Measurements from ENCODE around the gene RDH11.
"Not testable (repeated sequence)": the region's sequence is repeated elsewhere in the genome, so short reads cannot be mapped to it uniquely, and the experiment has no call there.

The RDH11 gene

DNA sequence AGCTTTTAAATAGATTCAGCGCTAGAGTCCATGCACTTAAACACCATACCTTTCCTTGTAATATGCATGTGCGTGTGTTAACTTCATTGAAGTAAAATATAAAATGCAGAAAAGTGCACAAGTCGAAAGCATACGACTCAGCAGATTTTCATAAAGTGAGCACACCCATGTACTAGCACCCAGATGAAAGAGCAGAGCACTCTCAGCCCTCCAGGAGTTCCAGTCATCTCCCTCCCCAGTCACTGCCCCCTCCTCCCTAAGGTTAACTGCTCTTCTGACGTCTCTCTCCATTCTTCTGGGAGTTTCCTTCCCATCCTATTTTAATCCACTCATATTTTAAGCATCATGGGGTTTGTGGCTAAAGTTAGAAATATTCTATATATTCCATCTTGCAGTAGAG lies 26.3 kb upstream of the RDH11 start:
- POLR2A ChIA-PET, result no interaction called here
- CTCF ChIA-PET, result interaction anchor here (1.1 to 2.8 kb wide), 4 partner anchors 18 to 294 kb away, joined by 3 to 15 read pairs (median 4); no protein-coding TSS in a partner anchor
- DNase-seq (ENCODE audit: extremely low spot score), result no peak
- TF ChIP-seq, protein P1, sequence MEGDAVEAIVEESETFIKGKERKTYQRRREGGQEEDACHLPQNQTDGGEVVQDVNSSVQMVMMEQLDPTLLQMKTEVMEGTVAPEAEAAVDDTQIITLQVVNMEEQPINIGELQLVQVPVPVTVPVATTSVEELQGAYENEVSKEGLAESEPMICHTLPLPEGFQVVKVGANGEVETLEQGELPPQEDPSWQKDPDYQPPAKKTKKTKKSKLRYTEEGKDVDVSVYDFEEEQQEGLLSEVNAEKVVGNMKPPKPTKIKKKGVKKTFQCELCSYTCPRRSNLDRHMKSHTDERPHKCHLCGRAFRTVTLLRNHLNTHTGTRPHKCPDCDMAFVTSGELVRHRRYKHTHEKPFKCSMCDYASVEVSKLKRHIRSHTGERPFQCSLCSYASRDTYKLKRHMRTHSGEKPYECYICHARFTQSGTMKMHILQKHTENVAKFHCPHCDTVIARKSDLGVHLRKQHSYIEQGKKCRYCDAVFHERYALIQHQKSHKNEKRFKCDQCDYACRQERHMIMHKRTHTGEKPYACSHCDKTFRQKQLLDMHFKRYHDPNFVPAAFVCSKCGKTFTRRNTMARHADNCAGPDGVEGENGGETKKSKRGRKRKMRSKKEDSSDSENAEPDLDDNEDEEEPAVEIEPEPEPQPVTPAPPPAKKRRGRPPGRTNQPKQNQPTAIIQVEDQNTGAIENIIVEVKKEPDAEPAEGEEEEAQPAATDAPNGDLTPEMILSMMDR (IDR thresholded peaks at IDR 0.05; ENCODE audit: control extremely low read depth, extremely low read depth, low read depth, missing control alignments), result no peak

DNA sequence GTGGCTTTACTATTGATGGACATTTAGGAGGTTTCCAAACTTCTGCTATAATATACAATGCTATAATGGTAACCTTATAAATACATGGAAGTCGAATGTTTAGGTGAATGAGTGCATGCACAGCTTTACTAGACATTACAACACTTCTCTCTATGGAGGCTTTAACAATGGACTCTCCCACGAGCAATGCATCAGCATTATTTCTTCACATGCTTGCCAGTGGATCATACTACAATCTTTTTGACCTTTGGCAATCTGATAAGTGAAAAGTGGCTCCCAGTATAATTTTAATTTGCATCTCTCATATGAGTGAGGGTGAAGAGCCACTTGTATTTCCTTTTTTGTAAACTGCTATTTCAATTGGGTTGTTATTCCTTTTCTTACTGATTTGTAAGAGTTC lies 24.3 kb upstream of the RDH11 start:
- CTCF ChIA-PET, result no interaction called here
- POLR2A ChIA-PET, result no interaction called here
- TF ChIP-seq, protein P1 (IDR thresholded peaks at IDR 0.05; ENCODE audit: control extremely low read depth, extremely low read depth, low read depth, missing control alignments), result no peak
- no peak for DNase-seq (ENCODE audit: extremely low spot score)

DNA sequence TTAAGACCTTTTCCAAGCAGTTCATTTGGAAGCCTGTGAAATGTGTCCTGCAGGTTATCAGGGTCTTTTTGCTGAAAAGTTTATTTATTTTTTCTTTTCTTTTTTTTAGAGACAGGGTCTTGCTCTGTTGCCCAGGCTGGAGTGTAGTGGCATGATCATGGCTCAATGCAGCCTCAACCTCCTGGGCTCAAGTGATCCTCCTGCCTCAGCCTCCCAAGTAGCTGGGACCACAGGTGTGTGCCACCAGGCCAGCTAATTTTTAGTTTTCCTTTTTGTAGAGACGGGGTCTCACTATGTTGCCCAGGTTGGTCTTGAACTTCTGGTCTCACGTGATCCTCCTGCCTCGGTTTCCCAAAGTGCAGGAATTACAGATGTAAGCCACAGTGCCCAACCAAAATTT lies 23.8 kb upstream of the RDH11 start:
- POLR2A ChIA-PET; DNase-seq (ENCODE audit: extremely low spot score): not testable (repeated sequence)
- CTCF ChIA-PET, result interaction anchor here (2.6 kb wide), 1 partner anchor 136 kb away, joined by 8 read pairs; no protein-coding TSS in a partner anchor

DNA sequence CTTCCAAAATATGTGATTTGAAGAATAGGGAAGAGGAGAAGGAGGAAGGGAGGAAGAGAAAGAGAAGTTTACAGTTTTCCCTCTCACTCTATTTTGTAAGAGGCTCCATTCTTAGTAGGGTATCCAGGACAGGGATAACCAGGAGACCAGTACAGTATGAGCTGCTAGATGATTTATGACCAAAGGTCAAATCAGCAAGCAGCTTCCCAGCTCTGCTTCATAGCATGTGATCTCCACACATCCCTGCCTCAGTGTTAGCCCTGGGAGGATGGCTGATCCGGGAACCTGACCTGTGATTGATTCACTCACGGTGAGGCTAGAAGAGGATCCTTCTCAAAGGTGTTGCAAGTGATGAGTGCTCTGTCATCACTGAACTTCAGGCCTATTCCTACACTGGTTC lies 22.7 kb upstream of the RDH11 start:
- DNase-seq (ENCODE audit: extremely low spot score), result no peak
- POLR2A ChIA-PET, result no interaction called here
- CTCF ChIA-PET, result interaction anchor here (1.5 to 2.6 kb wide), 3 partner anchors 9 to 134 kb away, joined by 4 to 8 read pairs (median 7); no protein-coding TSS in a partner anchor
- TF ChIP-seq, protein P1 (IDR thresholded peaks at IDR 0.05; ENCODE audit: control extremely low read depth, extremely low read depth, low read depth, missing control alignments), result no peak

DNA sequence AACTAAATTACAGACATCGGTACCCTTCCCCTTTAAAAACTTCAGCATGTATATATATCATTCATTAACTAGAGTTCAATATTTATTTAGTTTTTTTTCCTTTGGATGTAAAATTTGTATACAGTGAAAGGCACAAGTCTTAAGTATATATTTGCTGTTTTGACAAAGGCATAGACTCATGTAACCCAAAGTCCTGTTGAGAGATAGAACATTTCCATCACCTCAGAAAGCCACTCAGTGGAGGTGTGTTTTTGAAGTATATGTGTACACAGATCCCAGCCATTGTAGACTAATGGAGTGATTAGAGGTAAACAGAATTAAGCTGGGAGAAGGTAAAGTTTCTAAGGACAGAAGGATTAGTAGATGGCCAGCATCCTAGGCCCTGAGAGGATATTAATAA lies 21.5 kb upstream of the RDH11 start:
- DNase-seq (ENCODE audit: extremely low spot score), result no peak
- POLR2A ChIA-PET, result no interaction called here
- TF ChIP-seq, protein P1 (IDR thresholded peaks at IDR 0.05; ENCODE audit: control extremely low read depth, extremely low read depth, low read depth, missing control alignments), result no peak
- CTCF ChIA-PET, result interaction anchor here (1.0 to 2.6 kb wide), 4 partner anchors 10 to 133 kb away, joined by 4 to 8 read pairs (median 6); no protein-coding TSS in a partner anchor

DNA sequence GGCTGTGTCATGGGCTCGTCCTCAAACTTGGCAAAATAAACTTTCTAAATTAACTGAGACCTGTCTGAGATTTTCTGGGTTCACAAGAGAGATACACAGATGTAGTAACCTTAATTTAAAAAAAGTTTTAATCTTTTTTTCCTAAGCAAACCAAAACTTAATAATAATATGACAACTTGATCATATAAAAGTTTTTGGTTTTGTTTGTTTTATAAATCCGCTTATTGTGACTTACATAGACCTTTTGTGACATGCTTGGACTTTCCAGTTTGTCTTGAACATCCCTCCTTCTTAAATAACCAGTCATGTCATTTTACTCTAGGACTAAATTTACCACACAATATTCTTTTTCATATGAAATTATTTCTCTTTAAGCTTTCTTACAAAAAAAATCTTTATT lies 14.6 kb upstream of the RDH11 start:
- POLR2A ChIA-PET, result no interaction called here
- DNase-seq (ENCODE audit: extremely low spot score), result no peak
- CTCF ChIA-PET, result interaction anchor here (1.1 to 2.0 kb wide), 3 partner anchors 44 to 126 kb away, joined by 3 to 7 read pairs (median 3); no protein-coding TSS in a partner anchor
- TF ChIP-seq, protein P1 (IDR thresholded peaks at IDR 0.05; ENCODE audit: control extremely low read depth, extremely low read depth, low read depth, missing control alignments), result no peak

DNA sequence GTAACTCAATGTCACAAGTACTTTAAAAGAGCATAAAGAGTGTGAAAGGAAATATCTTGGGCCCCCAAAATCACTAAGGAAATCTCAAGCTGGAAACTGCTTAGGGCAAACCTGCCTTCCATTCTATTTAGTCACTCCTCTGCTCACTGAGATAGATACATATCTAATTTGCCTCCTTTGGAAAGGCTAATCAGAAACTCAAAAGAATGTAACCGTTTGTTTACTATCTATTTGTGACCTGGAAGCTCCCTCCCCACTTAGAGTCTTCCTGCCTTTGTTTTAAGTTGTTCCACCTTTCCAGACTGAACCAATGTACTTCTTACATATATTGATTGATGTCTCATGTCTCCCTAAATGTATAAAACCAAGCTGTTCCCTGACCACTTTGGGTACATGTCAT lies 14.2 kb upstream of the RDH11 start:
- CTCF ChIA-PET, result interaction anchor here (1.1 to 2.0 kb wide), 3 partner anchors 44 to 126 kb away, joined by 3 to 7 read pairs (median 3); no protein-coding TSS in a partner anchor
- DNase-seq (ENCODE audit: extremely low spot score); POLR2A ChIA-PET: not testable (repeated sequence)

DNA sequence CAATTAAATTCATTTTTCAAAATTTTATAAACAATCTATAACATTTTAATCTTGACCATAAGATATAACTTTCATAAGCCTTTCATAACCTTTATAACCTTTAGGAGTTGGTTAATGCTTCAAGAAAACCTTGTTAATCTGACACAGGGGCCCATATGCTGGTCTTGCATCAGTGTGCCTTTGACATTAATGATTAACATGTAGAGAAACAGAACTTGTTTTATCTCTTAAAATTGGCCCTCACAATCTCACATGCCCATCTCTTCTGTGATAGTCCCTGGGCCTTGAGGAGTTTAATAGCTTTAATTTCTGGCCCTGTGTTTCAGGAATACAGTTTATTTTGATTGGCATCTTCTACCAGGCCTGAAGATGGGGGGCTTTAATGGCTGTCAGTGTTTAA lies 13.8 kb upstream of the RDH11 start:
- POLR2A ChIA-PET; DNase-seq (ENCODE audit: extremely low spot score): not testable (repeated sequence)
- CTCF ChIA-PET, result interaction anchor here (1.1 to 1.2 kb wide), 2 partner anchors 43 to 125 kb away, joined by 3 read pairs; no protein-coding TSS in a partner anchor

Data from GM10248 (cell line).